OCI-LY1 (cell line): ENCODE measurements around the gene METAP1.
"Not testable (repeated sequence)": the region's sequence is repeated elsewhere in the genome, so short reads cannot be mapped to it uniquely, and the experiment has no call there.

Experiments used
- H2AFZ ChIP-seq: fragments of 200-600 bp; sonication (generic), shearing (Covaris generic); 2 replicates; pipeline ENCODE4 v1.6.0; 2014; ENCODE audit warnings: antibody characterized with exemption, mild to moderate bottlenecking, low read length
- H3F3A ChIP-seq: fragments of 200-600 bp; sonication (generic), shearing (Covaris generic); 2 replicates; pipeline ENCODE4 v1.6.0; 2014; ENCODE audit warnings: mild to moderate bottlenecking, antibody characterized with exemption, low read length, moderate library complexity; ENCODE audit not compliant: insufficient read depth
- H3K27ac ChIP-seq: fragments of 200-600 bp; sonication (generic); 2 replicates; pipeline ENCODE4 v1.5.1; 2014; ENCODE audit warnings: low read length, mixed run types, mild to moderate bottlenecking, low read depth; ENCODE audit not compliant: poor library complexity, severe bottlenecking
- H3K27me3 ChIP-seq: fragments of 200-600 bp; sonication (generic); 2 replicates; pipeline ENCODE4 v1.6.0; 2014; ENCODE audit warnings: antibody characterized with exemption, mild to moderate bottlenecking, low read length, moderate library complexity; ENCODE audit not compliant: insufficient read depth
- H3K36me3 ChIP-seq: fragments of 200-600 bp; sonication (generic); 2 replicates; pipeline ENCODE4 v1.6.1; 2014; ENCODE audit warnings: mild to moderate bottlenecking, antibody characterized with exemption, low read length, moderate library complexity, mixed read lengths; ENCODE audit not compliant: insufficient read depth
- H3K4me1 ChIP-seq: fragments of 200-600 bp; sonication (generic); 2 replicates; pipeline ENCODE4 v1.5.1; 2014; ENCODE audit warnings: mild to moderate bottlenecking, low read length, moderate library complexity; ENCODE audit not compliant: insufficient read depth, severe bottlenecking
- H3K4me2 ChIP-seq: fragments of 200-600 bp; sonication (generic), shearing (Covaris generic); 2 replicates; pipeline ENCODE4 v1.6.1; 2014; ENCODE audit warnings: low read length
- H3K4me3 ChIP-seq: fragments of 200-600 bp; sonication (generic); 2 replicates; pipeline ENCODE4 v1.5.1; 2014; ENCODE audit warnings: low read length, low read depth, mild to moderate bottlenecking, mixed read lengths; ENCODE audit not compliant: poor library complexity, severe bottlenecking
- H3K79me2 ChIP-seq: fragments of 200-600 bp; shearing (Covaris generic); 2 replicates; pipeline ENCODE4 v1.6.1; 2016; ENCODE audit warnings: mixed run types, low read length, mixed read lengths; ENCODE audit not compliant: insufficient read depth
- H3K9ac ChIP-seq: fragments of 200-600 bp; sonication (generic), shearing (Covaris generic); 2 replicates; pipeline ENCODE4 v1.6.1; 2014; ENCODE audit warnings: mild to moderate bottlenecking, low read length, mixed read lengths
- H3K9me2 ChIP-seq: fragments of 200-600 bp; sonication (generic), shearing (Covaris generic); 2 replicates; pipeline ENCODE4 v1.6.1; 2014; ENCODE audit warnings: low read depth, mild to moderate bottlenecking, low read length, mixed read lengths
- H3K9me3 ChIP-seq: fragments of 200-600 bp; shearing (Covaris generic); 2 replicates; pipeline ENCODE4 v1.6.1; 2014; ENCODE audit warnings: low read length, mixed read lengths
- H4K20me1 ChIP-seq: fragments of 200-600 bp; sonication (generic), shearing (Covaris generic); 2 replicates; pipeline ENCODE4 v1.6.0; 2016; ENCODE audit warnings: mild to moderate bottlenecking, low read length; ENCODE audit not compliant: insufficient read depth
- EZH2 ChIP-seq: fragments of 200-600 bp; sonication (generic), shearing (Covaris generic); IDR thresholded peaks from 2 replicates; pipeline ENCODE4 v1.8.0; 2017; ENCODE audit warnings: borderline replicate concordance, mixed run types, mild to moderate bottlenecking, antibody characterized with exemption, low read length, moderate library complexity, mixed read lengths
- TF ChIP-seq, protein P1 (sequence below): fragments of 200-600 bp; sonication (generic), shearing (Covaris generic); IDR thresholded peaks from 2 replicates; pipeline ENCODE4 v1.5.1; 2017; ENCODE audit warnings: mild to moderate bottlenecking, antibody characterized with exemption, low read length, moderate library complexity, mixed read lengths

METAP1 gene

GRCh38 chr4:98976716-98977115 lies 18.8 kb upstream of the METAP1 start:
- H3K9ac ChIP-seq: no peak overlapping the region
- H4K20me1 ChIP-seq: no peaks in the 10 kb centered on the region
- H3K4me1 ChIP-seq: no peaks in the 10 kb centered on the region
- no peaks in the 10 kb centered on the region for H3K9me2 ChIP-seq
- no peaks in the 10 kb centered on the region for H3K36me3 ChIP-seq
- H3K4me3 ChIP-seq: no peak overlapping the region
- H3K4me2 ChIP-seq: no peak overlapping the region
- no peaks in the 10 kb centered on the region for H3K79me2 ChIP-seq
- H3F3A ChIP-seq: no peaks in the 10 kb centered on the region
- no peaks in the 10 kb centered on the region for H3K9me3 ChIP-seq
- H3K27ac ChIP-seq: no peak overlapping the region
- no peaks in the 10 kb centered on the region for H3K27me3 ChIP-seq
- no peak overlapping the region for H2AFZ ChIP-seq
- no peak for TF ChIP-seq EZH2
- TF ChIP-seq, protein P1, sequence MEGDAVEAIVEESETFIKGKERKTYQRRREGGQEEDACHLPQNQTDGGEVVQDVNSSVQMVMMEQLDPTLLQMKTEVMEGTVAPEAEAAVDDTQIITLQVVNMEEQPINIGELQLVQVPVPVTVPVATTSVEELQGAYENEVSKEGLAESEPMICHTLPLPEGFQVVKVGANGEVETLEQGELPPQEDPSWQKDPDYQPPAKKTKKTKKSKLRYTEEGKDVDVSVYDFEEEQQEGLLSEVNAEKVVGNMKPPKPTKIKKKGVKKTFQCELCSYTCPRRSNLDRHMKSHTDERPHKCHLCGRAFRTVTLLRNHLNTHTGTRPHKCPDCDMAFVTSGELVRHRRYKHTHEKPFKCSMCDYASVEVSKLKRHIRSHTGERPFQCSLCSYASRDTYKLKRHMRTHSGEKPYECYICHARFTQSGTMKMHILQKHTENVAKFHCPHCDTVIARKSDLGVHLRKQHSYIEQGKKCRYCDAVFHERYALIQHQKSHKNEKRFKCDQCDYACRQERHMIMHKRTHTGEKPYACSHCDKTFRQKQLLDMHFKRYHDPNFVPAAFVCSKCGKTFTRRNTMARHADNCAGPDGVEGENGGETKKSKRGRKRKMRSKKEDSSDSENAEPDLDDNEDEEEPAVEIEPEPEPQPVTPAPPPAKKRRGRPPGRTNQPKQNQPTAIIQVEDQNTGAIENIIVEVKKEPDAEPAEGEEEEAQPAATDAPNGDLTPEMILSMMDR: no peak

- no peak overlapping the region for H3K9ac ChIP-seq
- H3K27ac ChIP-seq: no peak overlapping the region
- H3K4me1 ChIP-seq: no peaks in the 10 kb centered on the region
- H3K4me3 ChIP-seq: no peak overlapping the region
- H2AFZ ChIP-seq: no peak overlapping the region
- H3K9me2 ChIP-seq: no peaks in the 10 kb centered on the region
- TF ChIP-seq, protein P1: no peak
- TF ChIP-seq EZH2: no peak
- no peaks in the 10 kb centered on the region for H3K79me2 ChIP-seq
- no peaks in the 10 kb centered on the region for H4K20me1 ChIP-seq
- no peaks in the 10 kb centered on the region for H3F3A ChIP-seq
- no peaks in the 10 kb centered on the region for H3K36me3 ChIP-seq
- no peaks in the 10 kb centered on the region for H3K9me3 ChIP-seq
- no peaks in the 10 kb centered on the region for H3K27me3 ChIP-seq
- H3K4me2 ChIP-seq: no peak overlapping the region
Observed at GRCh38 chr4:98977557-98977956, 18.0 kb upstream of the METAP1 start.

GRCh38 chr4:98987720-98988119 lies 7.8 kb upstream of the METAP1 start:
- no peaks in the 10 kb centered on the region for H3K79me2 ChIP-seq
- no peaks in the 10 kb centered on the region for H3K4me1 ChIP-seq
- no peak overlapping the region for H3K27ac ChIP-seq
- no peaks in the 10 kb centered on the region for H3K9me2 ChIP-seq
- no peak for TF ChIP-seq EZH2
- H3F3A ChIP-seq: no peaks in the 10 kb centered on the region
- no peaks in the 10 kb centered on the region for H3K9me3 ChIP-seq
- H3K4me2 ChIP-seq: no peak overlapping the region
- H2AFZ ChIP-seq: no peak overlapping the region
- H3K36me3 ChIP-seq: no peaks in the 10 kb centered on the region
- H3K27me3 ChIP-seq: no peaks in the 10 kb centered on the region; the same call in 1 of the 2 replicates
- no peak overlapping the region for H3K9ac ChIP-seq
- H4K20me1 ChIP-seq: no peaks in the 10 kb centered on the region
- no peak overlapping the region for H3K4me3 ChIP-seq

GRCh38 chr4:98992835-98993234 lies 2.7 kb upstream of the METAP1 start:
- H3K9me2 ChIP-seq, H3F3A ChIP-seq, H2AFZ ChIP-seq, H3K36me3 ChIP-seq, H3K9ac ChIP-seq, H3K27me3 ChIP-seq, H3K27ac ChIP-seq, H3K9me3 ChIP-seq, H3K4me3 ChIP-seq, H4K20me1 ChIP-seq, H3K4me2 ChIP-seq: not testable (repeated sequence)
- H3K4me1 ChIP-seq: peaks cover 19% of the 10 kb centered on the region
- H3K79me2 ChIP-seq: peaks cover 21% of the 10 kb centered on the region
